GM12874 (cell line): ENCODE data around the gene LIMS2.

ENCODE experiments used
- CTCF ChIP-seq: IDR thresholded peaks from 2 replicates; pipeline ENCODE4 v1.5.1; 2011; ENCODE audit warnings: low read depth, mild to moderate bottlenecking, control low read depth, low read length, moderate library complexity; ENCODE audit not compliant: insufficient read depth

LIMS2 gene

GRCh38 chr2:127664895-127665225 is 10.5 kb downstream of the LIMS2 start:
- TF ChIP-seq CTCF, result no peak

GRCh38 chr2:127664065-127664894 is 11.1 kb downstream of the LIMS2 start:
- TF ChIP-seq CTCF, result no peak

GRCh38 chr2:127663566-127664064 is 11.7 kb downstream of the LIMS2 start:
- TF ChIP-seq CTCF, result no peak

GRCh38 chr2:127662937-127663565 is 12.3 kb downstream of the LIMS2 start:
- TF ChIP-seq CTCF, result no peak

GRCh38 chr2:127661949-127662510 is 13.3 kb downstream of the LIMS2 start:
- no peak for TF ChIP-seq CTCF

GRCh38 chr2:127661072-127661649 is 14.2 kb downstream of the LIMS2 start:
- TF ChIP-seq CTCF, result no peak

GRCh38 chr2:127660291-127660578 is 15.1 kb downstream of the LIMS2 start:
- no peak for TF ChIP-seq CTCF
